Brain microvascular endothelial cell (primary cell): ENCODE data around the gene TMEM116.
"Not testable (repeated sequence)": the region's sequence is repeated elsewhere in the genome, so short reads cannot be mapped to it uniquely, and the experiment has no call there.

ENCODE experiments used
- DNase-seq: peaks from one replicate; pipeline ENCODE4 v3.0.0-alpha.2; 2020
- H3K27ac ChIP-seq: fragments of 250-450 bp; sonication (Bioruptor Pico); 2 replicates; pipeline ENCODE4 v1.5.1; 2020; ENCODE audit warnings: mild to moderate bottlenecking, moderate library complexity
- H3K27me3 ChIP-seq: fragments of 250-450 bp; sonication (Bioruptor Pico); replicated peaks from 2 replicates; pipeline ENCODE4 v1.5.1; 2020; ENCODE audit warnings: mild to moderate bottlenecking
- H3K36me3 ChIP-seq: fragments of 250-450 bp; sonication (Bioruptor Pico); replicated peaks from 2 replicates; pipeline ENCODE4 v1.5.1; 2020; ENCODE audit warnings: mild to moderate bottlenecking
- H3K4me3 ChIP-seq: 2 replicates; pipeline ENCODE4 v1.5.1; 2011; ENCODE audit warnings: low read depth, mild to moderate bottlenecking, control low read depth, low read length, moderate library complexity
- in situ Hi-C: cut with HindIII; loops from 2 replicates; pipeline ENCODE4 v1.10.0; 2017; ENCODE audit warnings: low sequenced_read_pairs, low pct_ligation_motif_present
- TF ChIP-seq, protein P1 (sequence below): IDR thresholded peaks from 2 replicates; pipeline ENCODE4 v1.5.1; 2011; ENCODE audit warnings: low read depth, mild to moderate bottlenecking, moderate library complexity, low read length, control low read depth, inconsistent platforms; ENCODE audit errors: missing control alignments

The TMEM116 gene

DNA sequence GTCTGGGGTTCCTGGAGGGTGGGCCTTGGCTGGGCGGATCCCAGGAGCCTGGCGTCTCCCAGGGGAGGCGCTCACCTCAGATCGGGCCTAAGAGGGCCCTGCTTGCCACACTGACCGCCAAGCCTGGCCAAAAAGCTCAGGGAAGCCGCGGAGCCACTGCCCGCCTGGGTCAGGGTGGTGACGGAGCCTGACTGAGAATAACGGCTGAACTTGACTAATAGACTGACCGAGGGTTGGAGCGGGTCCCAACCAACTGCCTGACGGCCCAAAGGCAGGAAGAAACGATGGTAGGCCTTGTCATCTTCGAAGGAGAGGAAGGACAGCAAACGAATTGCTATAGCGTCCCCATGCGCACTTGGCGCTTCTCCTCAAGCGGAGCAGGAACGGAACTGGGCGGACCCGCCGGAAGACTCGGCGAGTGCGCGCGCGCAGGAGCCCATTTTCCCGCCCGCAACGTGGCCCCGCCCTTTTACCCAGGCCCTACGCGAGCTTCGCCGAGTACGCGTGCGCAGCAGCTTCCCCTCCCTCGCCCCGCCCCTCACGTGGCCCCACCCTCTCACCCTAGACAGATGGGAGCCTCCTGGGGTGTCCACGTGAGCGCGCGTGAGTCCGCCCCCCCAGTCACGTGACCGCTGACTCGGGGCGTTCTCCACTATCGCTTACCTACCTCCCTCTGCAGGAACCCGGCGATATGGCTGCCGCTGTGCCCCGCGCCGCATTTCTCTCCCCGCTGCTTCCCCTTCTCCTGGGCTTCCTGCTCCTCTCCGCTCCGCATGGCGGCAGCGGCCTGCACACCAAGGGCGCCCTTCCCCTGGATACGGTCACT lies at the start of gene TMEM116, which contains the start of gene ERP29:
Gene TMEM116 (minus strand): TSS at position 391 of the 826 bp plus-strand sequence. CDS start 7,895 bp downstream, outside the sequence.
Gene ERP29 (plus strand): TSS at position 652 of the 826 bp plus-strand sequence. CDS start 40 bp downstream, at position 692.
- H3K4me3 ChIP-seq, result peak within 1 kb of the TSS; percentile 91
- TF ChIP-seq, protein P1, sequence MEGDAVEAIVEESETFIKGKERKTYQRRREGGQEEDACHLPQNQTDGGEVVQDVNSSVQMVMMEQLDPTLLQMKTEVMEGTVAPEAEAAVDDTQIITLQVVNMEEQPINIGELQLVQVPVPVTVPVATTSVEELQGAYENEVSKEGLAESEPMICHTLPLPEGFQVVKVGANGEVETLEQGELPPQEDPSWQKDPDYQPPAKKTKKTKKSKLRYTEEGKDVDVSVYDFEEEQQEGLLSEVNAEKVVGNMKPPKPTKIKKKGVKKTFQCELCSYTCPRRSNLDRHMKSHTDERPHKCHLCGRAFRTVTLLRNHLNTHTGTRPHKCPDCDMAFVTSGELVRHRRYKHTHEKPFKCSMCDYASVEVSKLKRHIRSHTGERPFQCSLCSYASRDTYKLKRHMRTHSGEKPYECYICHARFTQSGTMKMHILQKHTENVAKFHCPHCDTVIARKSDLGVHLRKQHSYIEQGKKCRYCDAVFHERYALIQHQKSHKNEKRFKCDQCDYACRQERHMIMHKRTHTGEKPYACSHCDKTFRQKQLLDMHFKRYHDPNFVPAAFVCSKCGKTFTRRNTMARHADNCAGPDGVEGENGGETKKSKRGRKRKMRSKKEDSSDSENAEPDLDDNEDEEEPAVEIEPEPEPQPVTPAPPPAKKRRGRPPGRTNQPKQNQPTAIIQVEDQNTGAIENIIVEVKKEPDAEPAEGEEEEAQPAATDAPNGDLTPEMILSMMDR, result peak; percentile 62
- in situ Hi-C loops, result no loop called here

DNA sequence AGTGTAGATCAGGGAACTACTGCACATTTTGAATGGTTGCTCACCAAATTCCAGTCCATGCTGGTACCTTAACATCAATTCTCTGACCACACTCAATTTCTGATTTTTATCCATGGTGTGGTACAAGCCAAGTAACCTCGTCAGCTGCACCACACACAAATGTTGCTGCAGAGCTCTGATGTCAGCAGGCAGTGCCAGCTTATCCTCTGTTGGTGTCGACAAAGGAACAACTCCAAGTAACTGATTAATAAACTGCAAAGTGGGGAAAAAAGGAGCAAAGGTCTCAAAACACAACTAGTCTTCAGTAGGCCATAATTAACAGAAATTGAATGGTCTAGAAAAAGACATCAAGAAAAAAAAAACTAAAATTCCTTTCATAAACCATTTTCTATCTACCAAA lies 48.2 kb upstream of the TMEM116 start:
- DNase-seq, result no peak
- TF ChIP-seq, protein P1, result no peak
- in situ Hi-C loops, result no loop called here
- Histone ChIP-seq H3K4me3 (no peak overlapping the region), H3K36me3 (peaks cover 54% of the 10 kb centered on the region), H3K27ac (no peak overlapping the region), H3K27me3 (no peaks in the 10 kb centered on the region)

More for the DNA sequence above, at the start of gene TMEM116, which contains the start of gene ERP29:
- Histone ChIP-seq H3K27me3 (no peaks in the 10 kb centered on the region), H3K27ac (peak within 1 kb of the TSS; percentile 79), H3K36me3 (peaks cover 2% of the 10 kb centered on the region)
- peak; percentile 98 for DNase-seq

DNA sequence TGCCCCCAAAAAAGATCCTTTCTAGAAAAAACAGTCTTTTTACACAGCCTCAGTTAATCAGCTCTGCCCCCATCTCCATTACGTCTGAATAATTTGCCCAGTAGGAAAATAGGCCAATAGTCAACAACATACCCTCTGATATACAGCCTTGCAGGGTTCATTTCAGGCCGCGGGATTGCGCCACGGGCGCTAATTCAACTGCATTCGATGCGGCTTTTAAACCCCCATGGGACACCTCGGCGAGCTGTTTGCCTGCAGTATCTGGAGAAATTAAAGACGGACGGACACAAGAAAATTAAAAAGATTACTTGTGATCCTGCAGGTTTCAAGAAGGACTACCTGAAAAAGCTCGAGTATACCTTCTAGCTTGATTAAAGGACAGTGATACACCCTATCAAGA lies 36.4 kb upstream of the TMEM116 start:
- H3K4me3 ChIP-seq, result no peak overlapping the region
- in situ Hi-C loops, result no loop called here
- H3K27me3 ChIP-seq, result no peaks in the 10 kb centered on the region
- no peak for DNase-seq
- H3K27ac ChIP-seq, result no peak overlapping the region
- TF ChIP-seq, protein P1, result no peak
- peaks cover 69% of the 10 kb centered on the region for H3K36me3 ChIP-seq

DNA sequence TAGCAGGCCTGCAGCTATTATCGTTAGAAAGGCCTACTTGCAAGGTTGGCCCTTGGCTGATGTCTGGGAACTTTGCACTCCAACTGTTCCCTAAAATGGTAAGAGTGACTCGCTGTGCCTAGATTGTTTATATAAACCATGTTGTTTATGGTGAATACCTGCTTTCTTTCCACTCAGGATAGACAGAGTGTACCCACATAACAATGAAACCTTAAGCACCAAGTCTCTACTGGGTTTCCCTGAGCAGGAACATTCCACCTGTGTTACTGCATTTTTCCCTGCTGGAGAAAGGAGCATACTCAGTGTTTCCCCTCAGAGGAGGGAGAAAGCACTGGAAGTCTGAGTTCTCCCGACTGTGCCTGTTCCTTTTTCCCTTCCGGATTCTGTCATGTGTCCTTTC lies 33.0 kb upstream of the TMEM116 start:
- in situ Hi-C loops, result no loop called here
- TF ChIP-seq, protein P1, result no peak
- Histone ChIP-seq H3K4me3 (no peak overlapping the region), H3K27ac (no peak overlapping the region), H3K27me3 (no peaks in the 10 kb centered on the region), H3K36me3 (peaks cover 63% of the 10 kb centered on the region)
- DNase-seq, result no peak

DNA sequence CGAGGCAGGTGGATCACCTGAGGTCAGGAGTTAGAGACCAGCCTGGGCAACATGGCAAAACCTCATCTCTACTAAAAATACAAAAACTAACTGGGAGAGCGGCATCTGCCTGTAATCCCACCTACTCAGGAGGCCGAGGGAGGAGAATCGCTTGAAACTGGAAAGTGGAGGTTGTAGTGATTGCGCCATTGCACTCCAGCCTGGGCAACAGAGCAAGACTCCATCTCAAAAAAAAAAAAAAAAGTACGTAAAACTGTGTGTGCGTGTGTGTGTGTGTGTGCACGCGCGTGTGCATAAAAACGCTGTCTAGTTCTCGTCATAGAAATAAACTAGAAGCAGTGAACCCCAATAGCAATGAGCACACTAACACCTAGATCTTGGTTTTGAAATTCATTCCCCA lies 23.6 kb upstream of the TMEM116 start:
- H3K4me3 ChIP-seq, H3K27me3 ChIP-seq, DNase-seq, H3K27ac ChIP-seq, in situ Hi-C loops: not testable (repeated sequence)
- peaks cover 57% of the 10 kb centered on the region for H3K36me3 ChIP-seq

DNA sequence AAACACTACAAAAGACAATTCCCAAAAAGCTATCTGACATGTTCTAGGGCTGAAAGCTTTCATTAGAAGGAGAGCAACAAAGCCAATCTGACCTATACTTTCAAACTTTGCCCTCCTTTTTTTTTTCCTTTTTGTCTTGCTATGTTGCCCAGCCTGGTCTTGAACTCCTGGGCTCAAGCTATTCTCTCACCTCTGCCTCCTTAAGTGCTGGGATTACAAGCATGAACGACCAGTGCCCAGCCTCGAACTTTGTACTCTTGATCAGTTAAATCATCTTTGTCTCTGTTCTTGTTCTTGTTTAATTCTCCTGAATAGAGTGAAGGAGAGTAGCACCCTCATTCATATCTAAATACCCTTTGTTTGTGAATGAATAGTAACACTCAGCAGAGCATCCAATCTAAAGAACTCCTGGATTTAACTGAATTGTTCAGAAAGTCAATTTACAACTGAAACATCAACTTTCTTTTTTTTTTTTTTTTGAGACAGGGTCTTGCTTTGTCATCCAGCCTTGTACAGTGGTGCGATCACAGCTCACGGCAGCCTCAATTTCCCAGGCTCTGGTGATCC lies 22.3 kb upstream of the TMEM116 start:
- no peak overlapping the region for H3K4me3 ChIP-seq
- TF ChIP-seq, protein P1, result no peak
- peaks cover 61% of the 10 kb centered on the region for H3K36me3 ChIP-seq
- in situ Hi-C loops, result no loop called here
- H3K27me3 ChIP-seq, result no peaks in the 10 kb centered on the region
- H3K27ac ChIP-seq, result no peak overlapping the region
- DNase-seq, result no peak
